Smooth muscle cell (in vitro differentiated cells): Measurements from ENCODE around the gene ASXL1. TPM values are rescaled to one million over a fixed set of nuclear protein-coding genes. Genes with fewer than 3 reads are reported as not detected.
A peak's percentile ranks its signal among the peaks of the same experiment; 100 is the strongest.

ENCODE experiments used
- DNase-seq: peaks from one replicate; lab custom pipeline; 2025; ENCODE audit not compliant: unreplicated experiment; lab: John Stamatoyannopoulos, UW
- H2AFZ ChIP-seq: fragments of 200-600 bp; sonication (generic); 2 replicates; pipeline ENCODE4 v1.6.0; 2016; ENCODE audit warnings: antibody characterized with exemption, low read depth, mild to moderate bottlenecking
- H3F3A ChIP-seq: fragments of 200-600 bp; sonication (generic); 2 replicates; pipeline ENCODE4 v1.6.0; 2017; ENCODE audit warnings: antibody characterized with exemption, low read depth
- H3K27ac ChIP-seq: fragments of 200-600 bp; sonication (generic); 2 replicates; pipeline ENCODE4 v1.5.1; 2016; ENCODE audit warnings: low read depth, mild to moderate bottlenecking
- H3K27me3 ChIP-seq: fragments of 200-600 bp; sonication (generic); 2 replicates; pipeline ENCODE4 v1.6.1; 2016; ENCODE audit warnings: low read depth, mild to moderate bottlenecking
- H3K36me3 ChIP-seq: fragments of 200-600 bp; sonication (generic); 2 replicates; pipeline ENCODE4 v1.5.1; 2016; ENCODE audit warnings: low read depth
- H3K4me1 ChIP-seq: fragments of 200-600 bp; sonication (generic); 2 replicates; pipeline ENCODE4 v1.5.1; 2016; ENCODE audit warnings: low read depth
- H3K4me2 ChIP-seq: fragments of 200-600 bp; sonication (generic); 2 replicates; pipeline ENCODE4 v1.6.0; 2016; ENCODE audit warnings: mild to moderate bottlenecking
- H3K4me3 ChIP-seq: fragments of 200-600 bp; sonication (generic); 2 replicates; pipeline ENCODE4 v1.5.1; 2016; ENCODE audit warnings: mild to moderate bottlenecking
- H3K79me2 ChIP-seq: fragments of 200-600 bp; sonication (generic); 2 replicates; pipeline ENCODE4 v1.6.0; 2016; ENCODE audit warnings: low read depth, mild to moderate bottlenecking
- H3K9ac ChIP-seq: fragments of 200-600 bp; sonication (generic); 2 replicates; pipeline ENCODE4 v1.6.0; 2016; ENCODE audit warnings: low read depth
- H3K9me3 ChIP-seq: fragments of 200-600 bp; sonication (generic); replicated peaks from 2 replicates; pipeline ENCODE4 v1.5.1; 2016; ENCODE audit warnings: low read depth
- H4K20me1 ChIP-seq: fragments of 200-600 bp; sonication (generic); 2 replicates; pipeline ENCODE4 v1.6.0; 2016; ENCODE audit warnings: low read depth
- CTCF ChIP-seq: fragments of 200-600 bp; sonication (generic); IDR thresholded peaks from 2 replicates; pipeline ENCODE4 v1.5.1; 2017; ENCODE audit warnings: borderline replicate concordance, mild to moderate bottlenecking, antibody characterized with exemption; ENCODE audit not compliant: insufficient read depth, poor library complexity, severe bottlenecking
- WGBS: methylation state at CpG from one replicate; pipeline ENCODE4 v1.1.7; 2016; ENCODE audit warnings: low lambda C conversion rate; 5-methylcytosine and 5-hydroxymethylcytosine counted together
- polyA plus RNA-seq: library from polyadenylated mRNA; unstranded; fragments of >200 nt; fragmentation: Nextera tagmentation; extraction: Ambion mirVana; gene quantifications from 2 replicates; pipeline ENCODE4 v1.2.1, GENCODE V29; 2016
- total RNA-seq: library from RNA; depleted of rRNA; stranded (reverse); fragments of >200 nt; gene quantifications from 2 replicates; pipeline ENCODE4 v1.2.3, GENCODE V29; 2014

ASXL1 gene
- total and polyA plus RNA-seq, 2 experiments from 2014 or later: 46.5 to 62.1 TPM

- Histone ChIP-seq H3K4me1 (no peaks in the 10 kb centered on the region), H2AFZ (no peak overlapping the region), H3K27me3 (no peaks in the 10 kb centered on the region), H3K79me2 (peaks cover 99% of the 10 kb centered on the region), H3K9ac (no peak overlapping the region), H3K36me3 (peaks cover 11% of the 10 kb centered on the region), H3K4me3 (no peak overlapping the region), H3F3A (peaks cover 4% of the 10 kb centered on the region), H4K20me1 (peaks cover 100% of the 10 kb centered on the region), H3K4me2 (no peak overlapping the region), H3K27ac (peak overlapping the region; percentile 7), H3K9me3 (no peaks in the 10 kb centered on the region)
- whole genome bisulfite sequencing: 47% methylated on average over 2 of the region's 2 CpGs
- no peak for TF ChIP-seq CTCF
- no peak for DNase-seq
These were observed 29.1 kb downstream of the ASXL1 start for GRCh38 chr20:32387252-32387651.

- no peaks in the 10 kb centered on the region for H3K27me3 ChIP-seq
- H3K4me3 ChIP-seq: no peak overlapping the region
- no peak overlapping the region for H3K9ac ChIP-seq
- peaks cover 100% of the 10 kb centered on the region for H4K20me1 ChIP-seq
- peaks cover 11% of the 10 kb centered on the region for H3K36me3 ChIP-seq
- peaks cover 18% of the 10 kb centered on the region for H3F3A ChIP-seq
- WGBS: 98% methylated on average over 2 of the region's 2 CpGs
- H2AFZ ChIP-seq: no peak overlapping the region
- no peaks in the 10 kb centered on the region for H3K4me1 ChIP-seq
- no peak for TF ChIP-seq CTCF
- no peak for DNase-seq
- peaks cover 100% of the 10 kb centered on the region for H3K79me2 ChIP-seq
- H3K4me2 ChIP-seq: no peak overlapping the region
- H3K9me3 ChIP-seq: no peaks in the 10 kb centered on the region
- no peak overlapping the region for H3K27ac ChIP-seq
These were observed 32.9 kb downstream of the ASXL1 start for GRCh38 chr20:32391003-32391402.

GRCh38 chr20:32395066-32395465, 36.9 kb downstream of the ASXL1 start:
- peaks cover 11% of the 10 kb centered on the region for H3K36me3 ChIP-seq
- no peaks in the 10 kb centered on the region for H3K4me1 ChIP-seq
- no peaks in the 10 kb centered on the region for H3K27me3 ChIP-seq
- no peak overlapping the region for H3K9ac ChIP-seq
- TF ChIP-seq CTCF: no peak
- no peak overlapping the region for H3K4me3 ChIP-seq
- no peak overlapping the region for H3K4me2 ChIP-seq
- H3K27ac ChIP-seq: peak overlapping the region; percentile 10
- H3F3A ChIP-seq: peaks cover 16% of the 10 kb centered on the region
- no peaks in the 10 kb centered on the region for H3K9me3 ChIP-seq
- H3K79me2 ChIP-seq: peaks cover 94% of the 10 kb centered on the region
- WGBS: 84% methylated on average over 3 of the region's 3 CpGs
- H2AFZ ChIP-seq: no peak overlapping the region
- H4K20me1 ChIP-seq: peaks cover 96% of the 10 kb centered on the region
- no peak for DNase-seq

GRCh38 chr20:32396646-32397160, 38.6 kb downstream of the ASXL1 start:
- Histone ChIP-seq H3K4me1 (no peaks in the 10 kb centered on the region), H3K9me3 (no peaks in the 10 kb centered on the region), H3K27me3 (no peaks in the 10 kb centered on the region), H2AFZ (no peak overlapping the region), H4K20me1 (peaks cover 95% of the 10 kb centered on the region), H3K4me3 (no peak overlapping the region), H3K79me2 (peaks cover 94% of the 10 kb centered on the region), H3K4me2 (no peak overlapping the region), H3K9ac (no peak overlapping the region), H3K36me3 (no peaks in the 10 kb centered on the region), H3F3A (peaks cover 16% of the 10 kb centered on the region), H3K27ac (peak overlapping the region; percentile 10)
- 59% methylated on average over 3 of the region's 3 CpGs for WGBS
- no peak for TF ChIP-seq CTCF
- no peak for DNase-seq
